Measurements from ENCODE around the gene KIAA1328.
"Not testable (repeated sequence)": the region's sequence is repeated elsewhere in the genome, so short reads cannot be mapped to it uniquely, and the experiment has no call there.

Gene KIAA1328

GRCh38 chr18:36862182-36862581, 33.3 kb downstream of the KIAA1328 start:
- intact Hi-C loops (cut with DNase I; ENCODE audit: low total_unique reads): no loop called here
- DNase-seq: no peak
- Histone ChIP-seq H3K27ac (no peak overlapping the region), H3K27me3 (no peaks in the 10 kb centered on the region), H3K4me3 (no peak overlapping the region), H3K36me3 (peaks cover 0 to 12% (median 6%) of the 10 kb centered on the region in 3 donors), H3K9me3 (no peaks in the 10 kb centered on the region), H3K4me1 (peaks cover 0 to under 1% (median under 1%) of the 10 kb centered on the region in 4 donors)
- TF ChIP-seq CTCF (IDR thresholded peaks at IDR 0.05): no peak

- Histone ChIP-seq H3K4me3 (no peak overlapping the region), H3K9me3 (no peaks in the 10 kb centered on the region), H3K27ac (no peak overlapping the region), H3K36me3 (peaks cover 0 to 11% (median 8%) of the 10 kb centered on the region in 3 donors), H3K4me1 (peaks cover 0 to 14% (median 2%) of the 10 kb centered on the region in 4 donors), H3K27me3 (no peaks in the 10 kb centered on the region)
- TF ChIP-seq CTCF (IDR thresholded peaks at IDR 0.05): no peak
- intact Hi-C loops (cut with DNase I; ENCODE audit: low total_unique reads): no loop called here
- no peak for DNase-seq
Measured at GRCh38 chr18:36867056-36867455, 38.1 kb downstream of the KIAA1328 start.

- H3K27me3 ChIP-seq: no peaks in the 10 kb centered on the region
- intact Hi-C loops (cut with DNase I; ENCODE audit: low total_unique reads): no loop called here
- TF ChIP-seq CTCF (IDR thresholded peaks at IDR 0.05): no peak
- H3K4me1 ChIP-seq: peaks cover 0 to 14% (median 2%) of the 10 kb centered on the region in 4 donors
- DNase-seq: no peak
- no peaks in the 10 kb centered on the region for H3K9me3 ChIP-seq
- H3K4me3 ChIP-seq: no peak overlapping the region
- no peak overlapping the region for H3K27ac ChIP-seq
- H3K36me3 ChIP-seq: peaks cover 3 to 13% (median 10%) of the 10 kb centered on the region in 3 donors
Measured at GRCh38 chr18:36871801-36872200, 42.9 kb downstream of the KIAA1328 start.

GRCh38 chr18:36872329-36872728, 43.4 kb downstream of the KIAA1328 start:
- H3K4me1 ChIP-seq: peaks cover 0 to 14% (median 2%) of the 10 kb centered on the region in 4 donors
- no peak overlapping the region for H3K27ac ChIP-seq
- peaks cover under 1 to 13% (median 4%) of the 10 kb centered on the region in 3 donors for H3K36me3 ChIP-seq
- H3K9me3 ChIP-seq: no peaks in the 10 kb centered on the region
- DNase-seq: no peak
- H3K27me3 ChIP-seq: no peaks in the 10 kb centered on the region
- H3K4me3 ChIP-seq: no peak overlapping the region
- intact Hi-C loops (cut with DNase I; ENCODE audit: low total_unique reads): no loop called here
- no peak for TF ChIP-seq CTCF (IDR thresholded peaks at IDR 0.05)

GRCh38 chr18:36873826-36874225, 44.9 kb downstream of the KIAA1328 start:
- H3K36me3 ChIP-seq: peaks cover 0 to 13% (median 0%) of the 10 kb centered on the region in 3 donors
- H3K4me3 ChIP-seq; H3K27ac ChIP-seq; DNase-seq; H3K27me3 ChIP-seq; H3K9me3 ChIP-seq; H3K4me1 ChIP-seq; intact Hi-C loops (cut with DNase I; ENCODE audit: low total_unique reads): not testable (repeated sequence)

GRCh38 chr18:36879796-36880195, 50.9 kb downstream of the KIAA1328 start:
- DNase-seq; intact Hi-C loops (cut with DNase I; ENCODE audit: low total_unique reads): not testable (repeated sequence)

GRCh38 chr18:36885981-36886380, 57.1 kb downstream of the KIAA1328 start:
- Histone ChIP-seq H3K9me3 (no peaks in the 10 kb centered on the region), H3K27ac (no peak overlapping the region), H3K36me3 (peaks cover 0 to 3% (median 0%) of the 10 kb centered on the region in 3 donors), H3K4me1 (peaks cover 0 to 26% (median 23%) of the 10 kb centered on the region in 4 donors), H3K4me3 (no peak overlapping the region), H3K27me3 (no peaks in the 10 kb centered on the region)
- TF ChIP-seq CTCF (IDR thresholded peaks at IDR 0.05): no peak
- DNase-seq: no peak
- intact Hi-C loops (cut with DNase I; ENCODE audit: low total_unique reads): no loop called here

More at GRCh38 chr18:36879796-36880195, 50.9 kb downstream of the KIAA1328 start:
- not testable (repeated sequence) for H3K27me3 ChIP-seq, H3K4me3 ChIP-seq, H3K4me1 ChIP-seq, H3K27ac ChIP-seq, H3K9me3 ChIP-seq
- H3K36me3 ChIP-seq: peaks cover 7 to 19% (median 12%) of the 10 kb centered on the region in 3 donors
